ENCODE data around the gene APOL4. TPM values are rescaled to one million over a fixed set of nuclear protein-coding genes. Genes with fewer than 3 reads are reported as not detected.
A peak's percentile ranks its signal among the peaks of the same experiment; 100 is the strongest.

Gene APOL4
- total RNA-seq, 1 donor from 2014 or later = not detected

DNA sequence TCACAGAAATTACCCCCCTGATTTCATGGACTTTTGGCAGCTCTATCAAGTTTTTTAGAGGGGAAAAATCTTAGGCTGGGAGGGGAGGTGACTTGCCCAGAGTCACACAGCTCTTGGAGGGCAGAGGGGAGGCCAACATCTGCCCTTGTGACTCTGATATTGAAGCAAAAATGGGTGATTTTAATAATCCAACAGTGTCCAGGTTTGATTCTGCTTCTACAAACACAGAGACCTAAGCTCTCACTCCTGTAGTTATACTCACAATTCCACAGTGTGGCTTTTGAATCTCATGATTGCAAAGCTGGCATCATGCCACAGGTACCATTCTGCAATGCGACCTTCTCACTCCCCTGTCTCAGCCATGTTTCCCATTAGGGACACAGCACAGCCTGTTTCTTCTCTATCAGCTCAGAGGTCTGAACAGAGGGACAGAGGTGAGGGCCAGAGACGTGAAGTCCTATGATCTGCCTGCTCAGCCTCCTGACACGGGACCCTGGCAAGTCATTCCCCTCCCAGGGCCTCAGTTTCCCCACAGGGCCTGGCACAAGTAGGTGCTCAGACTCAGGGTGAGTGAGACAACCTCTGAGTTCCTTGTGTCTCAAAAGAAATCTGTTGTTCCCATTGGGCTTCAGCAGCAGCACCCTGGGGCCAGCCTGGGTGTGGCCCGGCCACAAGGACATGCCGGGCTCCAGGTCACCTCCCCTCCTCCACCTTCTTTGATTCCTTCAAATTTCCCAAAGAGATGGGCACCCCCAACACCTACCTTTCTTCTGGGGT, 37.0 kb upstream of the APOL4 start:
- FAIRE-seq = peak; percentile 23
- no peaks in the 10 kb centered on the region for H3K27me3 ChIP-seq (ENCODE audit: insufficient read depth, low read length)
- Mint-ChIP-seq H3K27ac (ENCODE audit: unreplicated experiment) (peak overlapping the region; percentile 99), H3K36me3 (ENCODE audit: low read depth, unreplicated experiment) (peaks cover 26% of the 10 kb centered on the region), H3K27me3 (ENCODE audit: low read depth, unreplicated experiment) (no peaks in the 10 kb centered on the region), H3K4me1 (ENCODE audit: low read depth, unreplicated experiment) (peaks cover 54% of the 10 kb centered on the region), H3K9me3 (ENCODE audit: unreplicated experiment) (peaks cover 2% of the 10 kb centered on the region), H3K4me3 (ENCODE audit: unreplicated experiment) (peak overlapping the region; percentile 93)
- peak overlapping the region; percentile 84 for H3K4me3 ChIP-seq (ENCODE audit: insufficient read depth, low read depth, low read length)
- no peaks in the 10 kb centered on the region for H3K9me3 ChIP-seq (ENCODE audit: insufficient read depth, low read depth, low read length)
- peaks cover 29% of the 10 kb centered on the region for H3K4me1 ChIP-seq (ENCODE audit: insufficient read depth, low read length)
- no peaks in the 10 kb centered on the region for H3K36me3 ChIP-seq (ENCODE audit: insufficient read depth, low read length)
- peaks cover 28% of the 10 kb centered on the region for H3K79me2 ChIP-seq (ENCODE audit: insufficient read depth, low read length)
- peak overlapping the region; percentile 62 for H3K27ac ChIP-seq (ENCODE audit: low read depth, low read length)
- TF ChIP-seq, protein P1, sequence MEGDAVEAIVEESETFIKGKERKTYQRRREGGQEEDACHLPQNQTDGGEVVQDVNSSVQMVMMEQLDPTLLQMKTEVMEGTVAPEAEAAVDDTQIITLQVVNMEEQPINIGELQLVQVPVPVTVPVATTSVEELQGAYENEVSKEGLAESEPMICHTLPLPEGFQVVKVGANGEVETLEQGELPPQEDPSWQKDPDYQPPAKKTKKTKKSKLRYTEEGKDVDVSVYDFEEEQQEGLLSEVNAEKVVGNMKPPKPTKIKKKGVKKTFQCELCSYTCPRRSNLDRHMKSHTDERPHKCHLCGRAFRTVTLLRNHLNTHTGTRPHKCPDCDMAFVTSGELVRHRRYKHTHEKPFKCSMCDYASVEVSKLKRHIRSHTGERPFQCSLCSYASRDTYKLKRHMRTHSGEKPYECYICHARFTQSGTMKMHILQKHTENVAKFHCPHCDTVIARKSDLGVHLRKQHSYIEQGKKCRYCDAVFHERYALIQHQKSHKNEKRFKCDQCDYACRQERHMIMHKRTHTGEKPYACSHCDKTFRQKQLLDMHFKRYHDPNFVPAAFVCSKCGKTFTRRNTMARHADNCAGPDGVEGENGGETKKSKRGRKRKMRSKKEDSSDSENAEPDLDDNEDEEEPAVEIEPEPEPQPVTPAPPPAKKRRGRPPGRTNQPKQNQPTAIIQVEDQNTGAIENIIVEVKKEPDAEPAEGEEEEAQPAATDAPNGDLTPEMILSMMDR (IDR thresholded peaks at IDR 0.05; ENCODE audit: insufficient read depth, low read depth, low read length) = no peak
- no peak for TF ChIP-seq EZH2 (IDR thresholded peaks at IDR 0.05; ENCODE audit: insufficient read depth, low read length)
- H2AFZ ChIP-seq (ENCODE audit: low read depth, low read length) = peak overlapping the region; percentile 63
- peak overlapping the region; percentile 92 for H3K4me2 ChIP-seq (ENCODE audit: low read length)
- no peak for DNase-seq (ENCODE audit: low read depth)
- peak overlapping the region; percentile 85 for H3K9ac ChIP-seq (ENCODE audit: low read length)
- H4K20me1 ChIP-seq (ENCODE audit: insufficient read depth, low read length) = peaks cover 34% of the 10 kb centered on the region

- Histone ChIP-seq H4K20me1 (ENCODE audit: insufficient read depth, low read length) (peaks cover 34% of the 10 kb centered on the region), H3K79me2 (ENCODE audit: insufficient read depth, low read length) (peaks cover 28% of the 10 kb centered on the region), H3K27me3 (ENCODE audit: insufficient read depth, low read length) (no peaks in the 10 kb centered on the region), H3K9ac (ENCODE audit: low read length) (peak overlapping the region; percentile 85), H3K4me3 (ENCODE audit: insufficient read depth, low read depth, low read length) (peak overlapping the region; percentile 84), H2AFZ (ENCODE audit: low read depth, low read length) (no peak overlapping the region), H3K9me3 (ENCODE audit: insufficient read depth, low read depth, low read length) (no peaks in the 10 kb centered on the region), H3K27ac (ENCODE audit: low read depth, low read length) (no peak overlapping the region), H3K36me3 (ENCODE audit: insufficient read depth, low read length) (no peaks in the 10 kb centered on the region), H3K4me2 (ENCODE audit: low read length) (peak overlapping the region; percentile 92), H3K4me1 (ENCODE audit: insufficient read depth, low read length) (peaks cover 29% of the 10 kb centered on the region)
- H3K27ac Mint-ChIP-seq (ENCODE audit: unreplicated experiment) = peak overlapping the region; percentile 99
- peak overlapping the region; percentile 93 for H3K4me3 Mint-ChIP-seq (ENCODE audit: unreplicated experiment)
- H3K36me3 Mint-ChIP-seq (ENCODE audit: low read depth, unreplicated experiment) = peaks cover 29% of the 10 kb centered on the region
- H3K9me3 Mint-ChIP-seq (ENCODE audit: unreplicated experiment) = peaks cover 2% of the 10 kb centered on the region
- peaks cover 54% of the 10 kb centered on the region for H3K4me1 Mint-ChIP-seq (ENCODE audit: low read depth, unreplicated experiment)
- DNase-seq (ENCODE audit: low read depth) = no peak
- no peak for TF ChIP-seq EZH2 (IDR thresholded peaks at IDR 0.05; ENCODE audit: insufficient read depth, low read length)
- TF ChIP-seq, protein P1 (IDR thresholded peaks at IDR 0.05; ENCODE audit: insufficient read depth, low read depth, low read length) = no peak
- FAIRE-seq = no peak
- no peaks in the 10 kb centered on the region for H3K27me3 Mint-ChIP-seq (ENCODE audit: low read depth, unreplicated experiment)
Observed at GRCh38 chr22:36237462-36238372, 36.1 kb upstream of the APOL4 start.

All from astrocyte (in vitro differentiated cells and primary cell).